ENCODE data around the gene AVL9.
"Not testable (repeated sequence)": the region's sequence is repeated elsewhere in the genome, so short reads cannot be mapped to it uniquely, and the experiment has no call there.

DNA sequence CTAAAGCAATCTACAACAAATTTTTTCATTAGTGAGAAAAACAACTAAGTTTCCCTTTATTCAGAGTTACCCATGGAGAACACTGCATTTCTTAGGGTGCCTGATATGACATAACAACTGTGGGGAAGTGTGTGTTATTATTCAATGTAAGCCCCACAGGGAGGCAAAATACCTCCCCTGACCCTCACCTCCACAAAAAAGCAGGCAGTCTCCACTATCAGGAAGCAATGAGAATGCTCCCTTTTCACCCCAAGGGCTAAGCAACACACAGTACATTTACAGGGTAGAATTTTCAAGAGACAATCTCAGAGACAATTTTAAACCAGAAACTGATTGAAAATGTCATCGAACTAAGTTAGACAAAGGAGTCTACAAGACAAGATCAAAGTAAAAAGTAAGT, 138.2 kb downstream of the AVL9 start:
- not testable (repeated sequence) for TF ChIP-seq POLR2A (IDR thresholded peaks at IDR 0.05)
- TF ChIP-seq, protein P1, sequence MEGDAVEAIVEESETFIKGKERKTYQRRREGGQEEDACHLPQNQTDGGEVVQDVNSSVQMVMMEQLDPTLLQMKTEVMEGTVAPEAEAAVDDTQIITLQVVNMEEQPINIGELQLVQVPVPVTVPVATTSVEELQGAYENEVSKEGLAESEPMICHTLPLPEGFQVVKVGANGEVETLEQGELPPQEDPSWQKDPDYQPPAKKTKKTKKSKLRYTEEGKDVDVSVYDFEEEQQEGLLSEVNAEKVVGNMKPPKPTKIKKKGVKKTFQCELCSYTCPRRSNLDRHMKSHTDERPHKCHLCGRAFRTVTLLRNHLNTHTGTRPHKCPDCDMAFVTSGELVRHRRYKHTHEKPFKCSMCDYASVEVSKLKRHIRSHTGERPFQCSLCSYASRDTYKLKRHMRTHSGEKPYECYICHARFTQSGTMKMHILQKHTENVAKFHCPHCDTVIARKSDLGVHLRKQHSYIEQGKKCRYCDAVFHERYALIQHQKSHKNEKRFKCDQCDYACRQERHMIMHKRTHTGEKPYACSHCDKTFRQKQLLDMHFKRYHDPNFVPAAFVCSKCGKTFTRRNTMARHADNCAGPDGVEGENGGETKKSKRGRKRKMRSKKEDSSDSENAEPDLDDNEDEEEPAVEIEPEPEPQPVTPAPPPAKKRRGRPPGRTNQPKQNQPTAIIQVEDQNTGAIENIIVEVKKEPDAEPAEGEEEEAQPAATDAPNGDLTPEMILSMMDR (IDR thresholded peaks at IDR 0.05) = not testable (repeated sequence)
